SK-N-MC (cell line): ENCODE results near the gene PLAGL1.

Experiments
- EZH2 ChIP-seq: fragments of 200-600 bp; sonication (generic); IDR thresholded peaks from one replicate; pipeline ENCODE4 v1.6.1; 2017; ENCODE audit warnings: antibody characterized with exemption
- FOXP2 ChIP-seq: optimal IDR thresholded peaks from 2 replicates; pipeline ENCODE3; 2011; ENCODE audit warnings: mild to moderate bottlenecking, moderate library complexity; ENCODE audit not compliant: insufficient read depth; ENCODE audit errors: extremely low read length, control extremely low read depth
- POLR2AphosphoS5 ChIP-seq: IDR thresholded peaks from 2 replicates; pipeline ENCODE4 v1.6.1; 2012; ENCODE audit warnings: mild to moderate bottlenecking, low read depth, low read length, borderline replicate concordance

DNA sequence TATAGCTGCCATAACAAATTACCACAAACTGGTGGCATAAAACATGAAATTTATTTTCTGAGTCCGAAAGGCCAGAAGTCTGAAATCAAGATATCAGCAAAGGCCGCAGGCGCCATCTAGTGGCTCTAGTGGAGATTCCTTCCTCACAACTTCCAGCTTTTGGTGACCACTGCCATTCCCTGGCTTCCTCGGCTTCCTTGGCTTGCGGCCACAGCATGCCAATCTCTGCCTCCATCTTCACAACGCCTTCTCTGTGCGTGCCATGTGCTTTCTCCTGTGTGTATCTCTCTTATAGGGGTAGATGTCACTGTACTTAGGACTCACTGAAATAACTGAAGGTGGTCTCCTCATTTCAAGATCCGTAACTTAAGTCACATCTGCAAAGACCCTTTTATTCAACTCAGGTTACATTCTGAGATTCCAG, 5.4 kb upstream of the PLAGL1 start:
- no peak for TF ChIP-seq EZH2
- no peak for TF ChIP-seq FOXP2
- TF ChIP-seq POLR2AphosphoS5: no peak
